OCI-LY1 (cell line): ENCODE measurements around the gene SPECC1L.

Source experiments
- H2AFZ ChIP-seq: fragments of 200-600 bp; sonication (generic), shearing (Covaris generic); 2 replicates; pipeline ENCODE4 v1.6.0; 2014; ENCODE audit warnings: antibody characterized with exemption, mild to moderate bottlenecking, low read length
- H3F3A ChIP-seq: fragments of 200-600 bp; sonication (generic), shearing (Covaris generic); 2 replicates; pipeline ENCODE4 v1.6.0; 2014; ENCODE audit warnings: mild to moderate bottlenecking, antibody characterized with exemption, low read length, moderate library complexity; ENCODE audit not compliant: insufficient read depth
- H3K27ac ChIP-seq: fragments of 200-600 bp; sonication (generic); 2 replicates; pipeline ENCODE4 v1.5.1; 2014; ENCODE audit warnings: low read length, mixed run types, mild to moderate bottlenecking, low read depth; ENCODE audit not compliant: poor library complexity, severe bottlenecking
- H3K27me3 ChIP-seq: fragments of 200-600 bp; sonication (generic); 2 replicates; pipeline ENCODE4 v1.6.0; 2014; ENCODE audit warnings: antibody characterized with exemption, mild to moderate bottlenecking, low read length, moderate library complexity; ENCODE audit not compliant: insufficient read depth
- H3K36me3 ChIP-seq: fragments of 200-600 bp; sonication (generic); 2 replicates; pipeline ENCODE4 v1.6.1; 2014; ENCODE audit warnings: mild to moderate bottlenecking, antibody characterized with exemption, low read length, moderate library complexity, mixed read lengths; ENCODE audit not compliant: insufficient read depth
- H3K4me1 ChIP-seq: fragments of 200-600 bp; sonication (generic); 2 replicates; pipeline ENCODE4 v1.5.1; 2014; ENCODE audit warnings: mild to moderate bottlenecking, low read length, moderate library complexity; ENCODE audit not compliant: insufficient read depth, severe bottlenecking
- H3K4me2 ChIP-seq: fragments of 200-600 bp; sonication (generic), shearing (Covaris generic); 2 replicates; pipeline ENCODE4 v1.6.1; 2014; ENCODE audit warnings: low read length
- H3K4me3 ChIP-seq: fragments of 200-600 bp; sonication (generic); 2 replicates; pipeline ENCODE4 v1.5.1; 2014; ENCODE audit warnings: low read length, low read depth, mild to moderate bottlenecking, mixed read lengths; ENCODE audit not compliant: poor library complexity, severe bottlenecking
- H3K79me2 ChIP-seq: fragments of 200-600 bp; shearing (Covaris generic); 2 replicates; pipeline ENCODE4 v1.6.1; 2016; ENCODE audit warnings: mixed run types, low read length, mixed read lengths; ENCODE audit not compliant: insufficient read depth
- H3K9ac ChIP-seq: fragments of 200-600 bp; sonication (generic), shearing (Covaris generic); 2 replicates; pipeline ENCODE4 v1.6.1; 2014; ENCODE audit warnings: mild to moderate bottlenecking, low read length, mixed read lengths
- H3K9me2 ChIP-seq: fragments of 200-600 bp; sonication (generic), shearing (Covaris generic); 2 replicates; pipeline ENCODE4 v1.6.1; 2014; ENCODE audit warnings: low read depth, mild to moderate bottlenecking, low read length, mixed read lengths
- H3K9me3 ChIP-seq: fragments of 200-600 bp; shearing (Covaris generic); 2 replicates; pipeline ENCODE4 v1.6.1; 2014; ENCODE audit warnings: low read length, mixed read lengths
- H4K20me1 ChIP-seq: fragments of 200-600 bp; sonication (generic), shearing (Covaris generic); 2 replicates; pipeline ENCODE4 v1.6.0; 2016; ENCODE audit warnings: mild to moderate bottlenecking, low read length; ENCODE audit not compliant: insufficient read depth
- CTCF ChIP-seq: fragments of 200-600 bp; sonication (generic), shearing (Covaris generic); IDR thresholded peaks from 2 replicates; pipeline ENCODE4 v1.5.1; 2017; ENCODE audit warnings: mild to moderate bottlenecking, antibody characterized with exemption, low read length, moderate library complexity, mixed read lengths
- EZH2 ChIP-seq: fragments of 200-600 bp; sonication (generic), shearing (Covaris generic); IDR thresholded peaks from 2 replicates; pipeline ENCODE4 v1.8.0; 2017; ENCODE audit warnings: borderline replicate concordance, mixed run types, mild to moderate bottlenecking, antibody characterized with exemption, low read length, moderate library complexity, mixed read lengths

SPECC1L gene

DNA sequence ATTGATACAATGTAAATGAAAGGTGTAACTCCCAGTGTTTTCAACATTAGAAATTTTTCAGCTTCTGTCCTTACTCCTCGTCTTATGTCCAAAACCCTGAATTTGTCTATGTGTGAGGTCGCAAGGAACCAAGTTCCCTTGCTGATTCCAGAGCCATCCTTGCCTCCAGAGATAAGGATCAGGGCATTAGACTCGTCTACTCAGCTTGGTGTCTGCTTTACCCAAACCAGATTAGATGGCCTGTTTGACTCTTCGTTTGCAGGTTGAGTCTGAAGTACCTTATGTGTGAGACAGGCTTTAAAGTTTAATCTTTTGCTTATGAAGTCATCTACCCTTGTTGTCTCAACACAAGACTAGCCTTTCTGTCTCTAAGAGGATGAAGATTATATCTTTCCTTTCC lies 55.6 kb downstream of the SPECC1L start:
- no peaks in the 10 kb centered on the region for H3K79me2 ChIP-seq
- no peak for TF ChIP-seq CTCF
- TF ChIP-seq EZH2, result no peak
- no peaks in the 10 kb centered on the region for H3F3A ChIP-seq

DNA sequence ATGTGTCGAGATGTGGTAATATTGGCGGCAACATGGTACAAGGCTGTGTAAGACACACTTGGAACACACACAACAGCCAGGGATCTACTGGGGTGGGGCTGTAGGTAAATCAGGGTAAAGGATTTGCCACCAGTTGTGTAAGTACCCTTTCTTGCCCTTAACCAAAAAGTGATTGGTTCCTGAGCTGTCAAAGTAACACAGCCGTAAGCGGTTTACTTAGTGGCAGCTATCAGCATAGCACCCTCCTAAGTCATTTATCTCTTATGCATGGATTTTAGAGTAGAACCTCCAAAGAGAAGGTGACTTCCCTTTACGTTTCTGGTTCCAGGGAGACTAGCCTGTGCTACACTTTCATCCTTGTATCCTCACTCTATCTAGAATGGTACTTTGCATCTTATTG lies 57.2 kb downstream of the SPECC1L start:
- no peak overlapping the region for H2AFZ ChIP-seq
- H3K79me2 ChIP-seq, result no peaks in the 10 kb centered on the region
- H3F3A ChIP-seq, result no peaks in the 10 kb centered on the region
- H4K20me1 ChIP-seq, result no peaks in the 10 kb centered on the region
- no peaks in the 10 kb centered on the region for H3K9me2 ChIP-seq
- no peaks in the 10 kb centered on the region for H3K9me3 ChIP-seq
- peaks cover 82% of the 10 kb centered on the region for H3K36me3 ChIP-seq
- no peak overlapping the region for H3K27ac ChIP-seq
- no peak overlapping the region for H3K4me3 ChIP-seq
- no peak overlapping the region for H3K4me2 ChIP-seq
- H3K4me1 ChIP-seq, result peaks cover 3% of the 10 kb centered on the region
- H3K9ac ChIP-seq, result no peak overlapping the region
- no peaks in the 10 kb centered on the region for H3K27me3 ChIP-seq
- TF ChIP-seq CTCF, result no peak
- TF ChIP-seq EZH2, result no peak

More for the DNA sequence above, 55.6 kb downstream of the SPECC1L start:
- Histone ChIP-seq H3K9me3 (no peaks in the 10 kb centered on the region), H3K4me3 (no peak overlapping the region), H3K9me2 (no peaks in the 10 kb centered on the region), H2AFZ (no peak overlapping the region), H3K36me3 (peaks cover 83% of the 10 kb centered on the region), H3K27ac (no peak overlapping the region), H3K4me1 (peaks cover 3% of the 10 kb centered on the region), H3K9ac (no peak overlapping the region), H3K4me2 (no peak overlapping the region), H3K27me3 (no peaks in the 10 kb centered on the region), H4K20me1 (no peaks in the 10 kb centered on the region)

- H4K20me1 ChIP-seq, result no peaks in the 10 kb centered on the region
- no peaks in the 10 kb centered on the region for H3F3A ChIP-seq
- no peaks in the 10 kb centered on the region for H3K9me2 ChIP-seq
- H3K27me3 ChIP-seq, result no peaks in the 10 kb centered on the region
- peaks cover 76% of the 10 kb centered on the region for H3K36me3 ChIP-seq
- H3K9me3 ChIP-seq, result no peaks in the 10 kb centered on the region
- no peaks in the 10 kb centered on the region for H3K79me2 ChIP-seq
- no peak overlapping the region for H3K27ac ChIP-seq
- no peak overlapping the region for H3K9ac ChIP-seq
- H3K4me3 ChIP-seq, result no peak overlapping the region
- H2AFZ ChIP-seq, result no peak overlapping the region
- TF ChIP-seq EZH2 (no peak), CTCF (no peak)
- peaks cover 3% of the 10 kb centered on the region for H3K4me1 ChIP-seq
- no peak overlapping the region for H3K4me2 ChIP-seq
These were observed 58.8 kb downstream of the SPECC1L start for GRCh38 chr22:24329453-24329852.
